Thyroid gland (tissue), 4 donors: ENCODE measurements around the gene RAB36.

Experiments
- CTCF ChIP-seq, 6 experiments: fragments of 200-600 bp in 3 of 6; fragments of 450-650 bp in 3 of 6; sonication (generic) in 3 of 6; IDR thresholded peaks; one replicate each; pipeline ENCODE4 v1.5.1; 2016 to 2019; ENCODE audit warnings: antibody characterized with exemption in 6 of 6, mild to moderate bottlenecking in 2 of 6, inconsistent platforms in 1 of 6, moderate library complexity in 1 of 6
- POLR2A ChIP-seq, 2 donors: fragments of 450-650 bp; IDR thresholded peaks; one replicate each; pipeline ENCODE4 v1.6.1; 2017; ENCODE audit warnings: antibody characterized with exemption in 2 of 2, mild to moderate bottlenecking in 2 of 2, moderate library complexity in 1 of 2

- TF ChIP-seq CTCF (IDR thresholded peaks at IDR 0.05) (no peak), POLR2A (IDR thresholded peaks at IDR 0.05) (no peak)
These were observed 14.0 kb downstream of the RAB36 start for GRCh38 chr22:23159291-23159630.
